Raji (cell line): ENCODE measurements around the gene OLFML2A.
A peak's percentile ranks its signal among the peaks of the same experiment; 100 is the strongest.

Source experiments
- POLR2A ChIP-seq: IDR thresholded peaks from 2 replicates; pipeline ENCODE4 v1.6.1; 2011; ENCODE audit warnings: low read depth, low read length, control low read depth; ENCODE audit not compliant: insufficient read depth

Gene OLFML2A

GRCh38 chr9:124844291-124844690 lies 67.4 kb downstream of the OLFML2A start:
- TF ChIP-seq POLR2A: no peak

DNA sequence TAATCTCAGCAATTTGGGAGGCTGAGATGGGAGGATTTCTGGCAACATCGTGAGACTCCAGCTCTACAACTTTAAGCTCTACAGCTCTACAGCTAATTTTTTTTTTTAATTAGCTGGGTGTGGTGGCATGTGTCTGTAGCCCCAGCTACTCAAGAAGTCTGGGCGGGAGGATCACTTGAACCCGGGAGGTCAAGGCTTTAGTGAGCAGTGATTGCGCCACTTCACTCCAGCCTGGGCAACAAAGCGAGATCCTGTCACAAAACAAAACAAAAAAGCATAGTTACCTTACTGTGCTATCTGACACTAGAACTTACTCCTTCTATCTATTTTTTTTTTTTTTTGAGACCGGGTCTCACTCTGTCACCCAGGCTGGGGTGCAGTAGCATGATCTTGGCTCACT lies 70.0 kb downstream of the OLFML2A start:
- no peak for TF ChIP-seq POLR2A

- TF ChIP-seq POLR2A: no peak
Measured at GRCh38 chr9:124849801-124850200, 72.9 kb downstream of the OLFML2A start.

DNA sequence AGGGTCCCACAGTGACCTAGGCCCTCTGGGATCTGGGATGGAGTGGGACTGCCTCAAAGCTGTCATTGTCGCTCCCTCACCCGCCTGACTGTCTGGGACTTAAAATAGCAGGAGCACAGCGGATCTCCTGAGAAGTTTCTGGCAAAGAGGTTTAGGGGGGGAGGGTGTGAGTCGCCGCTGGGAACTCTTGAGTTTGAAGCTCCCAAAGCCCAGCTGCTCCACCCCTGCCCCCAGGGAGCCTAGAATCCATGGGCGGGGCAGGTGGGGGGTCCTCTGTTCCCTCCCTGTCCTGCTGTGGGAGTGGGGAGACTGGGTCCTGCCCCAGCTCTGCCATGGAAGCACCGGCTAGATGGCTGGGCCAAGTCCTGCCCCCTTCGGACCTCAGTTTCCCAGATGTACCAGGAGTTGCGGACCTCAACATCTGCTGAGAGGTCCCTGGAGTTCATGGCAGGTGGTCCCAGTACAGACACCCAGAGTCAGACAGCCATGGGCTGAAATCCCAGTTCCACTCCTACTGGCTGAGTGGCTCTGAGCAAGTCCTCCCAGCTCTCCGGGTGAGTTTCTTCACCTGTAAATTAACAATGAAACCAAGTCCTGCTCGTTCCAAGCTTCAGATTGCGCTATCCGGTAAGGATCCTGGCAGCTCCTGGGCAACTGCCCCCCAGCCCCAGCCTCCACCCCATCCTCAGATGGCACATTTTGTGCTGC lies 75.3 kb downstream of the OLFML2A start:
- no peak for TF ChIP-seq POLR2A

- TF ChIP-seq POLR2A: no peak
Measured at GRCh38 chr9:124852829-124853531, 76.0 kb downstream of the OLFML2A start, which contains the start of gene WDR38. Gene WDR38, plus strand, starts transcription at chr9:124853460. Its CDS starts 72 bp downstream, at chr9:124853532.

DNA sequence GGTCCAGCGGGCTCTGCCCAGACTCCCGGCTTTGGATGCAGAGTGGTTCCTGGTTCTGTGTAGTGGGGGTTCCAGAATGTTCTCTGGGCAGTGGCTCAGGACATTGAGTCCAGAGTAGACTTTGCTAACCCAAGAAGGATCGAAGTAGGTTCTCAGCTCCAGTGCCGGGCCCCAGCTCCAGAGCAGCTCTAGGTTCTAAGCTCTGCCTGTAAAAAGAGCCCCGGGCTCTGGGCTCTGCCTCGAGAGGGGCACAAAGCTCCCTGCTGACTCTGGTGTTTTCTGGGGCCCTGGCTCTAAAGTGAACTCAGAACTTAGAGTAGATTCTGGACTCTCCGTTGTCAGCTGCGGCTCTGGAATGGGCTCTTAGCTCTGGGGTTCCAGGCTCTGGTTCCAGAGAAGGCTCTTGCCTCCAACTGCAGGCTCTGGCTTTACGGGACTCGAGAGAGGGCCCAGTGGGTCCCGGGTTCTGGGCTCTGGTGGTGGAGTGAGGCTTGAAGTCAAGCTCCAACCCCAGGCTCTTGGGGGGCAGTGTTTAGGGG lies 76.7 kb downstream of the OLFML2A start:
- TF ChIP-seq POLR2A: no peak

DNA sequence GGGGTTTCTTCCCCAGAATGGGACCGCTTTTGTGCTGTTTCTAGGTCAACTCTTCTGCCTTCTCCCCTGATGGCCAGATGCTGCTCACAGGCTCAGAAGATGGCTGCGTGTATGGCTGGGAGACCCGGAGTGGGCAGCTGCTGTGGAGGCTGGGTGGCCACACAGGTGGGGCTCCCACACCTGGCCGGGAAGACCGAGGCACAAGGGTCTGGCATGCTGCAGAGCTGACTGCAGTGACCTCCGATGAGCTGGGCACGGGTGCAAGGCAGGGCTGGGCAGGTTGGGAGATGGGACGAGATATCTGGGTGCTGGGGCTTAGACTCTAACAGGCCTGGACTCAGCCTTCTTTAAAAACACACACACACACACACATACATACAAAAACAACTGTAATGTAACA lies 77.2 kb downstream of the OLFML2A start:
- TF ChIP-seq POLR2A: no peak

DNA sequence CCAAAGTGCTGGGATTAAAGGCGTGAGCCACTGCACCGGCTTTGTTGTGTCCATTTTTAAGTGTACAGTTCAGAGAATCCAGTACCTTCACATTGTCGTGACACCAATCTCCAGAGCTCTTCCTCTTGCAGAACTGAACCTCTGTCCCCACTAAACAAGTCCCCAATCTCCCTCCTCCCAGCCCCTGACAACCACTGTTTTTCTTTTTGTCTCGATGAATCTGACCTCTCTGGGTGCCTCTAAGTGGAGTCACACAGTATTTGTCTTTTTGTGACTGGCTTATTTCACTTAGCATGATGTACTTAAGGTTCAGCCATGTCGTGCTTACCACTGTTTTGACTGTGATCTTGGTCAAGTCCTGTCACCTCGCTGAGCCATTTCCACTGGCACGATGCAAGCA lies 77.9 kb downstream of the OLFML2A start:
- TF ChIP-seq POLR2A: no peak

- TF ChIP-seq POLR2A: no peak
Measured at GRCh38 chr9:124855566-124855943, 78.6 kb downstream of the OLFML2A start.

- peak; percentile 32; the same call in 1 of the 2 replicates for TF ChIP-seq POLR2A
Measured at GRCh38 chr9:124855944-124856765, 79.2 kb downstream of the OLFML2A start.

- no peak for TF ChIP-seq POLR2A
Measured at GRCh38 chr9:124857533-124858162, 80.7 kb downstream of the OLFML2A start.

DNA sequence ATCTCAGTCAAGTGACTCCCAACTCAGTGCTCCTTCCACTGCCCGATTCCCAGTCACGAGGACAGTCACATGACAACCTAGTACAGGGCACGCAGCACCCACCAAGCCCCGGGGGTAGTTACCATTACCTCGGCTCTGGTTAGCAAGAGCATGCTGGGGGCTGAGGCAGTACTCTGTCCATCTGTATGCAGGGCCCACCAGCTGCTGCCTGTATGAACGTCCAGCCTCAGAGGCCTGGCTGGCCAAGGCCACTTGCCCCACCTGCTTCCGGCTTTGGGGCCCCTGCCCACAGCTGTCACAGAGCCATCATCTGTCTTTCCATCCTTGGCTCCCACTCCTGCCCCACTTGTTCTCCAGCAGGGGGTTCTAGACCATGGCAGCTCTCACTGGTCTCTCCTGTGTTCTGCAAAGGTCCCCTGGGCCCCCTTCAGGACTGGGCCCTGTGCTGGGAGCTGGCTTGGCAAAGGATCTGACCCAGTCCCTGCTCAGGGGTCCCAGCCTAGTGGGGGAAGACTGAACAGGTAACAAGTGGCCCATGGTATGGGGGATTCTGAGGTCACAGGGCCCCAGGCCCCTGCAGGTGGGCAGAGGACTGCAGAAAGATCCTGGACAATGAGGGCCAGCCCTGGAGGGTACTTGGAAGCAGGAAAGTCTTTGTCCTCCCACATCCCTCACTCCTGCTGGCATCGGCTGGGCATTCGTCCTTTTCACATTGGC lies 81.6 kb downstream of the OLFML2A start:
- no peak for TF ChIP-seq POLR2A

DNA sequence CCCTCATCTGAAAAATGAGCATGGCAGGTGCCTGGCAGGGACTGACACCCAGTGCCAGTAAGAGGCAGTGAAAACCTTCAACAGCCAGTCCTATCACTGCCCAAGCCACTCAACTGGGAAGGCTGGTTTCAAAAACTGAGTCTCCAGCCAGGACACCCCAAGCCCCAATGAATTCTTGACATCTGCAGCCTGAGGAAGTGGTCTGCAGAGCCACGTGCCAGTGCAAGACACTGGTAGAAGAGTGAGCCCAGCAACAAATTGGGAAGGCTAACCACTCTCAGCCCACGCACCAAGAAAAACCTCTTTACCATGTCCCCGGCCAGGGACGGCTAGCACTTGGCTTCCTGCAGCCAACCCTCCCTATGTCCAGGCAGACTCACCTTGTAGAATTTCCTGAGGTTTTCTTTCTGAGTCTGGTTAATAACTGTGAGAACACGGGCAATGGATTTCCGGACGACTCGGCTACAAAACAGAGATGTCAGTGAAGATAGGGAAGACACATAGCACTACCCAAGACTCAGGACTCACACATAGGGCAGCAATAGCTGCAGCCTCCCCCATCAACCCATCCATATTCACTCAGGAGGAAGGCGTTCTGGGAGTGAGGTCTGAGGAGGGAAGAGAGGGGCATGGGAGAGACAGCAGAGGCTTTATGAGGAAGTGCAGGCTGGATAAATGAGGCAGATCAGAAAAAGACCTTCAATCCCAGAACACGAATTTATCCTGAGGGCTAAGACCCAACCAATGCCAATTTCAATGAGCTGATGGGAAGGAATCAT lies 83.1 kb downstream of the OLFML2A start:
- no peak for TF ChIP-seq POLR2A

GRCh38 chr9:124860582-124861341 lies 83.8 kb downstream of the OLFML2A start:
- TF ChIP-seq POLR2A: no peak
